ENCODE results near the gene PIGT.

The PIGT gene

GRCh38 chr20:45415822-45416637, at the start of gene PIGT:
TSS of gene PIGT (plus strand) at chr20:45416141. CDS start at chr20:45416157, 16 bp downstream.
- DNase-seq, result peak in 57 of 58 donors; percentile 29 to 93 (median 83)

GRCh38 chr20:45366192-45366591, 49.7 kb upstream of the PIGT start:
- DNase-seq, result no peak

GRCh38 chr20:45366631-45367030, 49.3 kb upstream of the PIGT start:
- DNase-seq, result no peak

- no peak for DNase-seq
Measured at GRCh38 chr20:45367126-45367525, 48.8 kb upstream of the PIGT start.

GRCh38 chr20:45368221-45368980, 47.5 kb upstream of the PIGT start:
- DNase-seq, result no peak

GRCh38 chr20:45370571-45371160, 45.3 kb upstream of the PIGT start:
- no peak for DNase-seq

- DNase-seq, result no peak
Measured at GRCh38 chr20:45372241-45372640, 43.7 kb upstream of the PIGT start.

GRCh38 chr20:45372646-45373352, 43.1 kb upstream of the PIGT start:
- DNase-seq, result peak in 52 of 58 donors; percentile 8 to 81 (median 47)

- peak in 56 of 58 donors; percentile 34 to 91 (median 77) for DNase-seq
Measured at GRCh38 chr20:45373353-45374100, 42.4 kb upstream of the PIGT start.

- DNase-seq, result no peak
Measured at GRCh38 chr20:45374101-45374467, 41.9 kb upstream of the PIGT start.

GRCh38 chr20:45374966-45375365, 41.0 kb upstream of the PIGT start:
- no peak for DNase-seq

- no peak for DNase-seq
Measured at GRCh38 chr20:45377269-45377668, 38.7 kb upstream of the PIGT start.

GRCh38 chr20:45378191-45378590, 37.8 kb upstream of the PIGT start, which contains the start of gene TP53TG5:
TSS of gene TP53TG5 (minus strand) at chr20:45378325. CDS start at chr20:45378236, 89 bp downstream.
- peak in 39 of 58 donors; percentile 4 to 85 (median 49) for DNase-seq

- no peak for DNase-seq
Measured at GRCh38 chr20:45387274-45387673, 28.7 kb upstream of the PIGT start.

GRCh38 chr20:45390931-45391330, 25.0 kb upstream of the PIGT start:
- DNase-seq, result no peak

- no peak for DNase-seq
Measured at GRCh38 chr20:45391559-45391958, 24.4 kb upstream of the PIGT start.

GRCh38 chr20:45392733-45393132, 23.2 kb upstream of the PIGT start:
- DNase-seq, result peak in 6 of 58 donors; percentile 14 to 51 (median 35)

GRCh38 chr20:45394221-45395113, 21.5 kb upstream of the PIGT start:
- no peak for DNase-seq

- DNase-seq, result no peak
Measured at GRCh38 chr20:45395114-45395415, 20.9 kb upstream of the PIGT start.

- DNase-seq, result no peak
Measured at GRCh38 chr20:45399018-45399417, 16.9 kb upstream of the PIGT start.
